ENCODE results near the gene OR6N1. TPM values are rescaled to one million over a fixed set of nuclear protein-coding genes. Genes with fewer than 3 reads are reported as not detected.

The OR6N1 gene
- polyA plus RNA-seq, 3 donors = not detected

DNA sequence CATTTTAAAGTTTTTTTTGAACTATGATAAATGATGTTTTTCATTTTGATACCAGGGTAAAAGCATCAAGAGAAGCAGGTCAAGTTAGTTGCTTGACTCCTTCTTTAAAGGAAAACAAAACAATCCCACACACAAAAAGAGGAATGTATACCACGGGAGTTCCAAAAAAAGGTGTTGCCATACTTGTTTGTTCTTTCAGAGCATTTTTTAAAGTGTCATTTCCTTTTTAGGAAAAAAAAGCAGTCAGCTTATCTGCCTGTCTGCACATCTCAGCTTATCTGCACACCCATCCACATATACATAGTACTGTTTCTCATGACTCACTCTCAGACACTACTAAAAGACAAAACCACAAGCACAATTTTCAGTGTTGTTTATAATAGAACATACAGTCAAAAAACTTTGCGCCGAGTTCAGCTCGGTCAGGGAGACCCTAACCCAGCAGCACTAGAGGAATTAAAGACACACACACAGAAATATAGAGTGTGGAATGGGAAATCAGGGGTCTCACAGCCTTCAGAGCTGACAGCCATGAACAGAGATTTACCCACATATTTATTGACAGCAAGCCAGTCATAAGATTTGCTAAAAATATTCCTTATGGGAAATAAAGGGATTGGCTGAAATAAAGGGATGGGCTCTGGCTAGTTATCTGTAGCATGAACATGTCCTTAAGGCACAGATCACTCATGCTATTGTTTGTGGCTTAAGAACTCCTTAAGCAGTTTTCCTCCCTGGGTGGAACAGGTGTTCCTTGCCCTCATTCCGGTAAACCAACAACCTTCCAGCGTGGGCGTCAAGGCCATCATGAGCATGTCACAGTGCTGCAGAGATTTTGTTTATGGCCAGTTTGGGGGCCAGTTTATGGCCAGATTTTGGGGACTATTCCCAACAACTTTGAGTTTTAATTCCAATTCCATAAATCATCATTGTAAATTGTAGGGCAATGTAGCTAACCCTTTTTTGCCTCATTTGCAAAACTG, 47.8 kb upstream of the OR6N1 start:
- peaks cover 35% of the 10 kb centered on the region for H3K79me2 ChIP-seq (ENCODE audit: insufficient read depth, low read length)
- peak overlapping the region; percentile 84 to 95 (median 92) for H3K27ac Mint-ChIP-seq
- peaks cover 0 to 2% (median 0%) of the 10 kb centered on the region in 7 donors for H3K9me3 Mint-ChIP-seq
- no peaks in the 10 kb centered on the region for H3K9me3 ChIP-seq (replicated peaks in 1 of 2; ENCODE audit: control insufficient read depth in 1 of 2, insufficient read depth in 1 of 2, low read length in 2 of 2)
- WGBS (ENCODE audit: insufficient coverage) = 95% methylated on average over 3 of the region's 7 CpGs
- peak overlapping the region; percentile 50 to 83 for H3K27ac ChIP-seq (ENCODE audit: low read depth in 1 of 2, low read length in 2 of 2)
- no peaks in the 10 kb centered on the region for H3K27me3 Mint-ChIP-seq (ENCODE audit: low read depth in 3 of 3)
- H3K4me2 ChIP-seq (replicated peaks; ENCODE audit: extremely low read depth, low read length, poor library complexity, severe bottlenecking) = peak overlapping the region; percentile 56
- TF ChIP-seq, protein P1, sequence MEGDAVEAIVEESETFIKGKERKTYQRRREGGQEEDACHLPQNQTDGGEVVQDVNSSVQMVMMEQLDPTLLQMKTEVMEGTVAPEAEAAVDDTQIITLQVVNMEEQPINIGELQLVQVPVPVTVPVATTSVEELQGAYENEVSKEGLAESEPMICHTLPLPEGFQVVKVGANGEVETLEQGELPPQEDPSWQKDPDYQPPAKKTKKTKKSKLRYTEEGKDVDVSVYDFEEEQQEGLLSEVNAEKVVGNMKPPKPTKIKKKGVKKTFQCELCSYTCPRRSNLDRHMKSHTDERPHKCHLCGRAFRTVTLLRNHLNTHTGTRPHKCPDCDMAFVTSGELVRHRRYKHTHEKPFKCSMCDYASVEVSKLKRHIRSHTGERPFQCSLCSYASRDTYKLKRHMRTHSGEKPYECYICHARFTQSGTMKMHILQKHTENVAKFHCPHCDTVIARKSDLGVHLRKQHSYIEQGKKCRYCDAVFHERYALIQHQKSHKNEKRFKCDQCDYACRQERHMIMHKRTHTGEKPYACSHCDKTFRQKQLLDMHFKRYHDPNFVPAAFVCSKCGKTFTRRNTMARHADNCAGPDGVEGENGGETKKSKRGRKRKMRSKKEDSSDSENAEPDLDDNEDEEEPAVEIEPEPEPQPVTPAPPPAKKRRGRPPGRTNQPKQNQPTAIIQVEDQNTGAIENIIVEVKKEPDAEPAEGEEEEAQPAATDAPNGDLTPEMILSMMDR (IDR thresholded peaks at IDR 0.05) = no peak
- no peaks in the 10 kb centered on the region for H3K36me3 ChIP-seq (replicated peaks in 1 of 2; ENCODE audit: control insufficient read depth in 1 of 2, insufficient read depth in 2 of 2, low read length in 2 of 2)
- peaks cover 67% of the 10 kb centered on the region for H3K4me1 Mint-ChIP-seq
- peaks cover 48 to 52% of the 10 kb centered on the region in 2 donors for H3K4me1 ChIP-seq (ENCODE audit: control insufficient read depth in 1 of 2, insufficient read depth in 2 of 2, low read length in 2 of 2)
- peak; percentile 25 to 59 (median 44) for DNase-seq
- intact Hi-C loops (cut with micrococcal nuclease) = loop anchor here in 1 of 2 donors (10.0 kb wide), 1 partner anchor 245 kb away; no protein-coding TSS in a partner anchor
- H4K20me1 ChIP-seq (ENCODE audit: insufficient read depth, low read length) = no peaks in the 10 kb centered on the region
- peak overlapping the region; percentile 22 for H3K9ac ChIP-seq (ENCODE audit: insufficient read depth, low read length, poor library complexity, severe bottlenecking)
- H3K4me3 Mint-ChIP-seq = peak overlapping the region in 1 of 2 donors; percentile 82
- H3K27me3 ChIP-seq (ENCODE audit: control insufficient read depth in 2 of 2, insufficient read depth in 2 of 2, low read length in 2 of 2) = no peaks in the 10 kb centered on the region
- H3K36me3 Mint-ChIP-seq = peaks cover 15 to 19% of the 10 kb centered on the region in 2 donors
- H2AFZ ChIP-seq (ENCODE audit: insufficient read depth, low read depth, low read length, poor library complexity, severe bottlenecking) = no peak overlapping the region
- peak overlapping the region in 1 of 3 experiments; percentile 41 for H3K4me3 ChIP-seq (replicated peaks in 1 of 3; ENCODE audit: low read depth in 2 of 3, low read length in 3 of 3)

DNA sequence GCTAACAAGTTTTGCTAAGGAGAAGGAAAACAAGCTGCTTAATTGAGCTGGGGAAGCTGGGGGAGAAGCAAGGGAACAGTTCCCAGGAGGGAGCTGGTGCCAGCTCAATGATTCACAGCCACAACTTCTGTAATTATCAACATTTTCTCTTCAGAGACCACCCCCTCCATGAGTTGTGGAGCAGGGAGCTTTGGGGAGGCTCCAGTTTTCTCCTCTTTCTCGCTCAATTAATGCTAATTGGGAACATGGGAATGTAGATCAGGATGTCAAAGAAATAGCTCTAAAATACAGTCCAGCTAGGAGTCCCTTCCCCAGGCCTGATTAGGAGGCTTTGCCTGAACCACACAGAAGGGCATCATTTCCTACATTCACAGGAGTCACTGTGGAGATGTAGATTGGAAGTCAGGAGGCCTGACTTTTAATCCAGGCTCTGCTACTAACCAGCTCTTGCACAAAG, 47.0 kb upstream of the OR6N1 start:
- TF ChIP-seq, protein P1 (IDR thresholded peaks at IDR 0.05) = no peak
- peak overlapping the region in 1 of 2 donors; percentile 82 for H3K4me3 Mint-ChIP-seq

More for the DNA sequence above, 47.0 kb upstream of the OR6N1 start:
- Histone ChIP-seq H3K36me3 (replicated peaks in 1 of 2; ENCODE audit: control insufficient read depth in 1 of 2, insufficient read depth in 2 of 2, low read length in 2 of 2) (no peaks in the 10 kb centered on the region), H3K9ac (ENCODE audit: insufficient read depth, low read length, poor library complexity, severe bottlenecking) (peak overlapping the region; percentile 22), H3K4me3 (replicated peaks in 1 of 3; ENCODE audit: low read depth in 2 of 3, low read length in 3 of 3) (peak overlapping the region in 1 of 3 experiments; percentile 41), H4K20me1 (ENCODE audit: insufficient read depth, low read length) (no peaks in the 10 kb centered on the region), H2AFZ (ENCODE audit: insufficient read depth, low read depth, low read length, poor library complexity, severe bottlenecking) (no peak overlapping the region), H3K4me1 (ENCODE audit: control insufficient read depth in 1 of 2, insufficient read depth in 2 of 2, low read length in 2 of 2) (peaks cover 55 to 59% of the 10 kb centered on the region in 2 donors), H3K27ac (ENCODE audit: low read depth in 1 of 2, low read length in 2 of 2) (peak overlapping the region; percentile 50 to 83), H3K4me2 (replicated peaks; ENCODE audit: extremely low read depth, low read length, poor library complexity, severe bottlenecking) (peak overlapping the region; percentile 56), H3K9me3 (replicated peaks in 1 of 2; ENCODE audit: control insufficient read depth in 1 of 2, insufficient read depth in 1 of 2, low read length in 2 of 2) (no peaks in the 10 kb centered on the region), H3K27me3 (ENCODE audit: control insufficient read depth in 2 of 2, insufficient read depth in 2 of 2, low read length in 2 of 2) (no peaks in the 10 kb centered on the region), H3K79me2 (ENCODE audit: insufficient read depth, low read length) (peaks cover 42% of the 10 kb centered on the region)
- peak overlapping the region; percentile 84 to 95 (median 92) for H3K27ac Mint-ChIP-seq
- H3K4me1 Mint-ChIP-seq = peaks cover 67% of the 10 kb centered on the region
- H3K9me3 Mint-ChIP-seq = peaks cover 0 to under 1% (median 0%) of the 10 kb centered on the region in 7 donors
- DNase-seq = peak in 2 of 3 donors; percentile 36 to 57
- no CpG with 5 or more reads among the region's 1 CpG for WGBS (ENCODE audit: insufficient coverage)
- H3K27me3 Mint-ChIP-seq (ENCODE audit: low read depth in 3 of 3) = no peaks in the 10 kb centered on the region
- intact Hi-C loops (cut with micrococcal nuclease) = no loop called here
- peaks cover 11 to 12% of the 10 kb centered on the region in 2 donors for H3K36me3 Mint-ChIP-seq

All from CD14-positive monocyte (primary cell).